OCI-LY1 (cell line): ENCODE measurements around the gene PRELP.

Experiments
- H2AFZ ChIP-seq: fragments of 200-600 bp; sonication (generic), shearing (Covaris generic); 2 replicates; pipeline ENCODE4 v1.6.0; 2014; ENCODE audit warnings: antibody characterized with exemption, mild to moderate bottlenecking, low read length
- H3F3A ChIP-seq: fragments of 200-600 bp; sonication (generic), shearing (Covaris generic); 2 replicates; pipeline ENCODE4 v1.6.0; 2014; ENCODE audit warnings: mild to moderate bottlenecking, antibody characterized with exemption, low read length, moderate library complexity; ENCODE audit not compliant: insufficient read depth
- H3K27ac ChIP-seq: fragments of 200-600 bp; sonication (generic); 2 replicates; pipeline ENCODE4 v1.5.1; 2014; ENCODE audit warnings: low read length, mixed run types, mild to moderate bottlenecking, low read depth; ENCODE audit not compliant: poor library complexity, severe bottlenecking
- H3K27me3 ChIP-seq: fragments of 200-600 bp; sonication (generic); 2 replicates; pipeline ENCODE4 v1.6.0; 2014; ENCODE audit warnings: antibody characterized with exemption, mild to moderate bottlenecking, low read length, moderate library complexity; ENCODE audit not compliant: insufficient read depth
- H3K36me3 ChIP-seq: fragments of 200-600 bp; sonication (generic); 2 replicates; pipeline ENCODE4 v1.6.1; 2014; ENCODE audit warnings: mild to moderate bottlenecking, antibody characterized with exemption, low read length, moderate library complexity, mixed read lengths; ENCODE audit not compliant: insufficient read depth
- H3K4me1 ChIP-seq: fragments of 200-600 bp; sonication (generic); 2 replicates; pipeline ENCODE4 v1.5.1; 2014; ENCODE audit warnings: mild to moderate bottlenecking, low read length, moderate library complexity; ENCODE audit not compliant: insufficient read depth, severe bottlenecking
- H3K4me2 ChIP-seq: fragments of 200-600 bp; sonication (generic), shearing (Covaris generic); 2 replicates; pipeline ENCODE4 v1.6.1; 2014; ENCODE audit warnings: low read length
- H3K4me3 ChIP-seq: fragments of 200-600 bp; sonication (generic); 2 replicates; pipeline ENCODE4 v1.5.1; 2014; ENCODE audit warnings: low read length, low read depth, mild to moderate bottlenecking, mixed read lengths; ENCODE audit not compliant: poor library complexity, severe bottlenecking
- H3K79me2 ChIP-seq: fragments of 200-600 bp; shearing (Covaris generic); 2 replicates; pipeline ENCODE4 v1.6.1; 2016; ENCODE audit warnings: mixed run types, low read length, mixed read lengths; ENCODE audit not compliant: insufficient read depth
- H3K9ac ChIP-seq: fragments of 200-600 bp; sonication (generic), shearing (Covaris generic); 2 replicates; pipeline ENCODE4 v1.6.1; 2014; ENCODE audit warnings: mild to moderate bottlenecking, low read length, mixed read lengths
- H3K9me2 ChIP-seq: fragments of 200-600 bp; sonication (generic), shearing (Covaris generic); 2 replicates; pipeline ENCODE4 v1.6.1; 2014; ENCODE audit warnings: low read depth, mild to moderate bottlenecking, low read length, mixed read lengths
- H3K9me3 ChIP-seq: fragments of 200-600 bp; shearing (Covaris generic); 2 replicates; pipeline ENCODE4 v1.6.1; 2014; ENCODE audit warnings: low read length, mixed read lengths
- H4K20me1 ChIP-seq: fragments of 200-600 bp; sonication (generic), shearing (Covaris generic); 2 replicates; pipeline ENCODE4 v1.6.0; 2016; ENCODE audit warnings: mild to moderate bottlenecking, low read length; ENCODE audit not compliant: insufficient read depth
- EZH2 ChIP-seq: fragments of 200-600 bp; sonication (generic), shearing (Covaris generic); IDR thresholded peaks from 2 replicates; pipeline ENCODE4 v1.8.0; 2017; ENCODE audit warnings: borderline replicate concordance, mixed run types, mild to moderate bottlenecking, antibody characterized with exemption, low read length, moderate library complexity, mixed read lengths
- TF ChIP-seq, protein P1 (sequence below): fragments of 200-600 bp; sonication (generic), shearing (Covaris generic); IDR thresholded peaks from 2 replicates; pipeline ENCODE4 v1.5.1; 2017; ENCODE audit warnings: mild to moderate bottlenecking, antibody characterized with exemption, low read length, moderate library complexity, mixed read lengths

The PRELP gene

DNA sequence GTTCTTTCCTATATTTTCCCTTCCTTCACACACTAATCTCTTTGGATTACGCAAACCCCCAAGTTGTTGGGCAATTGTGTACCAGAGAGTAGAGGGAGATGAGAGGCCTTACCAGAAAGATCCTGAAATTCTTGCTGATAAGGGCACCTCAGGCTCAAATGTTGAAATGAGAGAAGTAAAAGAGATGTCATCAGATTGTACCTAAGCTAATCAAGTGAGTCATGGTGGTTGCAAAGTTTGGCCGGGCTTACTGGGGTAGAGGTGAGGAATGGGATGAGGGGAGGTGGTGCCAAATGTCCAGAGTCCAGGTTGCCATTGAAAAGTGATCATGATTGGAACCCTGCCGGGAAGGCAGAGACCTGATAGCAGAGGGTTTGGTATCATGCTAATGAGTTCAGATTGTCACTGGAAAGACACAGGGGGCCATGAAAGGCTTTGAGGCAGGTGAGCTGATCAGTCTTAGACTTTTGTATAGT, 61.4 kb downstream of the PRELP start:
- H3K4me1 ChIP-seq: no peaks in the 10 kb centered on the region

DNA sequence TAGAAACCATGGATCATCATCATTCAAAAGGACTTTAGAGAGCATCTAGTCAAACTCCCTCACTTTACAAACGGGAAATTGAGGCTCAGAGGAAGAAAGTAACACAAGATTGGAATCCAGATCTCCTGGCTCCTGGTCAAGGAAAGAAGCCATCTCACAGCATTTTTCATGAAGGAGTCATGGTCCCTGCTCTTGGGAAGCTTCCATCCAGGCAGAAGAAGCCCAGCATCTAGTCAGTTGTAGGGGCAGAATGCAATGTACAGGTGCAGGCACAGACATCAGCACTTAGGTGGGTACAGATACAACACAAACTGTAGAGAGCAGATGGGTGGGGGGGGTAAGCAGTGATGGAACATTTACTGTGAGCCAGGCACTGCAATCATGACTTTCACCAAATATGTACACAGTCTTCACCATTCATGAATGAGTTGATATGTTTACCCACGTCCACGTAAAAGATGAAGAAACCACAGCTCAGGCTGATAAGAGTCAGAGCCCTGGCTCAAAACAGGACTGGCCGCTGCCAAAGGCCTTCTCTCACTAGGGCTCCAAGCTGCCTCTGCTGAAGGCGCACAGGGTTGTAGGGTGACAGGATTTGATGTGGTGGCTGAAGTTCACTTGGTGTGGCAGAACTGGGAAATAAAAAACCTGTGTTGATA, 62.3 kb downstream of the PRELP start:
- TF ChIP-seq, protein P1, sequence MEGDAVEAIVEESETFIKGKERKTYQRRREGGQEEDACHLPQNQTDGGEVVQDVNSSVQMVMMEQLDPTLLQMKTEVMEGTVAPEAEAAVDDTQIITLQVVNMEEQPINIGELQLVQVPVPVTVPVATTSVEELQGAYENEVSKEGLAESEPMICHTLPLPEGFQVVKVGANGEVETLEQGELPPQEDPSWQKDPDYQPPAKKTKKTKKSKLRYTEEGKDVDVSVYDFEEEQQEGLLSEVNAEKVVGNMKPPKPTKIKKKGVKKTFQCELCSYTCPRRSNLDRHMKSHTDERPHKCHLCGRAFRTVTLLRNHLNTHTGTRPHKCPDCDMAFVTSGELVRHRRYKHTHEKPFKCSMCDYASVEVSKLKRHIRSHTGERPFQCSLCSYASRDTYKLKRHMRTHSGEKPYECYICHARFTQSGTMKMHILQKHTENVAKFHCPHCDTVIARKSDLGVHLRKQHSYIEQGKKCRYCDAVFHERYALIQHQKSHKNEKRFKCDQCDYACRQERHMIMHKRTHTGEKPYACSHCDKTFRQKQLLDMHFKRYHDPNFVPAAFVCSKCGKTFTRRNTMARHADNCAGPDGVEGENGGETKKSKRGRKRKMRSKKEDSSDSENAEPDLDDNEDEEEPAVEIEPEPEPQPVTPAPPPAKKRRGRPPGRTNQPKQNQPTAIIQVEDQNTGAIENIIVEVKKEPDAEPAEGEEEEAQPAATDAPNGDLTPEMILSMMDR: no peak
- no peak for TF ChIP-seq EZH2
- Histone ChIP-seq H3F3A (no peaks in the 10 kb centered on the region), H3K36me3 (no peaks in the 10 kb centered on the region), H4K20me1 (no peaks in the 10 kb centered on the region), H3K4me2 (no peak overlapping the region), H2AFZ (no peak overlapping the region), H3K79me2 (no peaks in the 10 kb centered on the region), H3K9me3 (no peaks in the 10 kb centered on the region), H3K9me2 (no peaks in the 10 kb centered on the region), H3K4me3 (no peak overlapping the region), H3K27ac (no peak overlapping the region), H3K4me1 (no peaks in the 10 kb centered on the region), H3K9ac (no peak overlapping the region), H3K27me3 (0 out of 2 replicates have a peak, but pooled peaks cover 14% of the 10 kb centered on the region)

More for the DNA sequence above, 61.4 kb downstream of the PRELP start:
- Histone ChIP-seq H3F3A (no peaks in the 10 kb centered on the region), H3K9me3 (no peaks in the 10 kb centered on the region), H3K9me2 (no peaks in the 10 kb centered on the region), H4K20me1 (no peaks in the 10 kb centered on the region), H2AFZ (no peak overlapping the region), H3K27me3 (0 out of 2 replicates have a peak, but pooled peaks cover 14% of the 10 kb centered on the region), H3K36me3 (no peaks in the 10 kb centered on the region), H3K79me2 (no peaks in the 10 kb centered on the region), H3K27ac (no peak overlapping the region), H3K9ac (no peak overlapping the region), H3K4me2 (no peak overlapping the region), H3K4me3 (no peak overlapping the region)
- TF ChIP-seq EZH2: no peak
- TF ChIP-seq, protein P1: no peak

DNA sequence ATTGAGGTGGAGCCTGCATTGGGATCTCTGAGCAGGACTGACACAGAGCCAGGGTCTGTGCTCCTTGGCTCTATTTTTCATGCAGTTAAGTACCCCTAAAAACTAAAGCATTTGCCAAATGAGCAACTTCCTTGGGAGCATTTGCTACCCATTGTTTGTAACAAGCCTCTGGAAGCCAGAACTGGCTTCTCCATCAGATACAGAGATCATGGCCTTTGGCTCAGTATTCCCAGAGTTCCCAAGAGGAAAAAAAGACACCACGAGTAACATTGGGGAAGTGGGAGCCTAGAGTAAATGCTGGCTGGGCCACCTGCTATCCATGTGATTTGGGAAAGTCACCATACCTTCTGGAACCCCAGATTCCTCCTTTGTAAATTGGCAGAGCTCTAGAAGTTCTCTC, 63.1 kb downstream of the PRELP start:
- Histone ChIP-seq H3K27me3 (0 out of 2 replicates have a peak, but pooled peaks cover 10% of the 10 kb centered on the region), H3K9me2 (no peaks in the 10 kb centered on the region), H3K36me3 (no peaks in the 10 kb centered on the region), H3K4me1 (no peaks in the 10 kb centered on the region), H3K27ac (no peak overlapping the region), H4K20me1 (no peaks in the 10 kb centered on the region), H3K79me2 (no peaks in the 10 kb centered on the region), H2AFZ (no peak overlapping the region), H3K4me3 (no peak overlapping the region), H3K9ac (no peak overlapping the region), H3K9me3 (no peaks in the 10 kb centered on the region), H3K4me2 (no peak overlapping the region), H3F3A (no peaks in the 10 kb centered on the region)
- TF ChIP-seq, protein P1: no peak
- TF ChIP-seq EZH2: no peak
